Renal pelvis (tissue), 12 donors: Measurements from ENCODE around the gene SERPINA7. TPM values are rescaled to one million over a fixed set of nuclear protein-coding genes. Genes with fewer than 3 reads are reported as not detected.
A peak's percentile ranks its signal among the peaks of the same experiment; 100 is the strongest.
"Not testable (repeated sequence)": the region's sequence is repeated elsewhere in the genome, so short reads cannot be mapped to it uniquely, and the experiment has no call there.

ENCODE experiments used
- DNase-seq: peaks from one replicate; pipeline ENCODE4 v3.0.0-alpha.2; 2013
- long read RNA-seq, 16 experiments: transcript quantifications; one replicate each; lab custom pipeline, GENCODE V29; 2026
- polyA plus RNA-seq, 3 donors: library from polyadenylated mRNA; unstranded; fragments of 120-200 nt; gene quantifications; one replicate each; pipeline ENCODE4 v1.2.1, GENCODE V29; 2013; ENCODE audit not compliant: insufficient read length in 3 of 3

SERPINA7 gene
- under 1 TPM in 2 of 3 donors, not detected in 1; 0.14 to 0.28 TPM for polyA plus RNA-seq
- long read RNA-seq, donor 1, partial matches to known transcripts = 0 of 1 reads
- long read RNA-seq, donor 1, other reads (novel, unspliced or antisense) = 0 of 1 reads
- long read RNA-seq, donor 2 = 0 reads
- long read RNA-seq, donor 3 = 0 reads
- long read RNA-seq, donor 4 = 0 reads
- long read RNA-seq, donor 5 = 0 reads
- long read RNA-seq, donor 6 = 0 reads
- long read RNA-seq, donor 7 = 0 reads
- long read RNA-seq, donor 8 = 0 reads
- long read RNA-seq, donor 9 = 0 reads
- long read RNA-seq, donor 10 = 0 reads
- long read RNA-seq, donor 11 = 0 reads
- long read RNA-seq, donor 12 = 0 reads
- long read RNA-seq, donor 13 = 0 reads
- long read RNA-seq, donor 14 = 0 reads
- long read RNA-seq, donor 15, partial matches to known transcripts = 0 of 1 reads
- long read RNA-seq, donor 15, other reads (novel, unspliced or antisense) = 0 of 1 reads
- long read RNA-seq, donor 16, partial matches to known transcripts = 0 of 1 reads
- long read RNA-seq, donor 16, other reads (novel, unspliced or antisense) = 0 of 1 reads

GRCh38 chrX:106038625-106039024, at the start of gene SERPINA7:
Gene SERPINA7, minus strand, starts transcription at chrX:106038727. Its CDS starts 1,669 bp downstream, at chrX:106037058.
- no peak for DNase-seq

- DNase-seq = no peak
Observed at GRCh38 chrX:106069048-106069447, 30.5 kb upstream of the SERPINA7 start.

GRCh38 chrX:106050054-106050453, 11.5 kb upstream of the SERPINA7 start:
- DNase-seq = no peak

GRCh38 chrX:106042296-106042695, 3.8 kb upstream of the SERPINA7 start:
- no peak for DNase-seq

GRCh38 chrX:106040861-106041260, 2.3 kb upstream of the SERPINA7 start:
- no peak for DNase-seq

- peak; percentile 10 for DNase-seq
Observed at GRCh38 chrX:106039920-106040319, 1.4 kb upstream of the SERPINA7 start.

GRCh38 chrX:106037835-106038473, 573 bp downstream of the SERPINA7 start:
- no peak for DNase-seq

- DNase-seq = no peak
Observed at GRCh38 chrX:106036716-106037115, 1.8 kb downstream of the SERPINA7 start.

GRCh38 chrX:106035064-106035463, 3.5 kb downstream of the SERPINA7 start:
- DNase-seq = no peak

GRCh38 chrX:106023947-106024346, 14.6 kb downstream of the SERPINA7 start:
- DNase-seq = no peak

GRCh38 chrX:106022238-106022637, 16.3 kb downstream of the SERPINA7 start:
- DNase-seq = no peak

GRCh38 chrX:106014119-106014775, 24.3 kb downstream of the SERPINA7 start:
- no peak for DNase-seq

- DNase-seq = no peak
Observed at GRCh38 chrX:106009145-106009544, 29.4 kb downstream of the SERPINA7 start.

- no peak for DNase-seq
Observed at GRCh38 chrX:106007815-106008214, 30.7 kb downstream of the SERPINA7 start.

GRCh38 chrX:106005684-106006083, 32.8 kb downstream of the SERPINA7 start:
- DNase-seq = no peak

- DNase-seq = not testable (repeated sequence)
Observed at GRCh38 chrX:106000609-106001008, 37.9 kb downstream of the SERPINA7 start.

- no peak for DNase-seq
Observed at GRCh38 chrX:106000203-106000602, 38.3 kb downstream of the SERPINA7 start.

- DNase-seq = no peak
Observed at GRCh38 chrX:105999294-105999693, 39.2 kb downstream of the SERPINA7 start.

- DNase-seq = not testable (repeated sequence)
Observed at GRCh38 chrX:105988487-105988886, 50.0 kb downstream of the SERPINA7 start.
